Endothelial cell of umbilical vein (primary cell): ENCODE results near the gene PLEKHS1. TPM values are rescaled to one million over a fixed set of nuclear protein-coding genes. Genes with fewer than 3 reads are reported as not detected.

Experiments used
- BruUV-seq: library from RNA; stranded (reverse); fragments of 400-500 nt; replicated peaks from 2 replicates; lab custom pipeline; 2021; lab: Mats Ljungman, UMichigan
- CTCF ChIA-PET: fragments of 300-600, 350-600 bp; sonication (Branson Sonifier 250); formaldehyde crosslinking; loops from one replicate; lab custom pipeline; 2021; ENCODE audit warnings: antibody characterized with exemption, inconsistent platforms; lab: Charles Lee
- POLR2A ChIA-PET: fragments of 300-600, 350-600 bp; sonication (Branson Sonifier 250); formaldehyde crosslinking; loops from one replicate; lab custom pipeline; 2021; ENCODE audit warnings: antibody characterized with exemption, inconsistent platforms; lab: Charles Lee
- DNase-seq: peaks from one replicate; pipeline ENCODE4 v3.0.0-alpha.2; 2011; ENCODE audit warnings: low read depth, low spot score
- FAIRE-seq: peaks from 2 replicates; lab custom pipeline; 2011; peaks lifted over from hg19 to GRCh38; lab: Jason Lieb, UNC
- H2AFZ ChIP-seq: 2 replicates; pipeline ENCODE4 v1.6.0; 2012; ENCODE audit warnings: low read depth, low read length, control low read depth, inconsistent platforms
- H3K27ac ChIP-seq: 2 replicates; pipeline ENCODE4 v1.5.1; 2011; ENCODE audit warnings: low read depth, mild to moderate bottlenecking, control low read depth, low read length, moderate library complexity; ENCODE audit not compliant: insufficient read depth
- H3K27me3 ChIP-seq, 2 experiments: 2 replicates each; pipeline versions ENCODE4 v1.6.0 to v1.6.1; 2011; ENCODE audit warnings: low read length in 2 of 2, mixed read lengths in 1 of 2; ENCODE audit not compliant: control insufficient read depth in 2 of 2, insufficient read depth in 2 of 2
- H3K36me3 ChIP-seq, 2 experiments: 2 replicates in 1 of 2; 3 replicates in 1 of 2; pipeline ENCODE4 v1.5.1; 2011; ENCODE audit warnings: low read length in 2 of 2, mild to moderate bottlenecking in 1 of 2, moderate library complexity in 1 of 2; ENCODE audit not compliant: control insufficient read depth in 2 of 2, insufficient read depth in 2 of 2; ENCODE audit errors: extremely low read depth in 1 of 2
- H3K4me1 ChIP-seq: 3 replicates; pipeline ENCODE4 v1.5.1; 2011; ENCODE audit warnings: mild to moderate bottlenecking, low read length; ENCODE audit not compliant: control insufficient read depth, insufficient read depth; ENCODE audit errors: extremely low read depth
- H3K4me2 ChIP-seq: 2 replicates; pipeline ENCODE4 v1.6.1; 2011; ENCODE audit warnings: low read length, control low read depth, mixed read lengths; ENCODE audit not compliant: insufficient read depth
- H3K4me3 ChIP-seq, 3 experiments: fragments of 200-600 bp in 1 of 3; sonication (generic), shearing (Covaris generic) in 1 of 3; replicated peaks in 1 of 3; 2 replicates each; pipeline ENCODE4 v1.5.1; 2011 to 2016; ENCODE audit warnings: control low read depth in 3 of 3, low read length in 3 of 3, mild to moderate bottlenecking in 2 of 3, inconsistent platforms in 1 of 3, low read depth in 1 of 3, moderate library complexity in 1 of 3; ENCODE audit not compliant: insufficient read depth in 1 of 3
- H3K79me2 ChIP-seq: 2 replicates; pipeline ENCODE4 v1.6.0; 2012; ENCODE audit warnings: low read length, inconsistent platforms; ENCODE audit not compliant: control insufficient read depth, insufficient read depth
- H3K9ac ChIP-seq: replicated peaks from 2 replicates; pipeline ENCODE3; 2011; ENCODE audit warnings: low read length, control low read depth; ENCODE audit not compliant: insufficient read depth; ENCODE audit errors: extremely low read depth
- H3K9me1 ChIP-seq: replicated peaks from 3 replicates; pipeline ENCODE4 v1.6.0; 2011; ENCODE audit warnings: mild to moderate bottlenecking, low read length; ENCODE audit not compliant: control insufficient read depth, insufficient read depth; ENCODE audit errors: extremely low read depth
- H3K9me3 ChIP-seq: replicated peaks from 2 replicates; pipeline ENCODE4 v1.5.1; 2012; ENCODE audit warnings: low read length, inconsistent platforms; ENCODE audit not compliant: control insufficient read depth, insufficient read depth
- H4K20me1 ChIP-seq: replicated peaks from 2 replicates; pipeline ENCODE3; 2011; ENCODE audit warnings: mild to moderate bottlenecking, low read length; ENCODE audit not compliant: control insufficient read depth, insufficient read depth; ENCODE audit errors: extremely low read depth
- EZH2 ChIP-seq: IDR thresholded peaks from 2 replicates; pipeline ENCODE4 v1.6.1; 2012; ENCODE audit warnings: borderline replicate concordance, low read depth, mild to moderate bottlenecking, moderate library complexity, low read length, inconsistent platforms; ENCODE audit not compliant: severe bottlenecking
- FOS ChIP-seq: IDR thresholded peaks from 2 replicates; pipeline ENCODE4 v1.6.1; 2011; ENCODE audit warnings: mild to moderate bottlenecking, low read length, moderate library complexity, borderline replicate concordance; ENCODE audit not compliant: insufficient read depth
- GATA2 ChIP-seq: IDR thresholded peaks from 2 replicates; pipeline ENCODE4 v1.7.0; 2011; ENCODE audit warnings: low read depth, mild to moderate bottlenecking, moderate library complexity, mixed read lengths, low read length; ENCODE audit not compliant: insufficient read length, insufficient read depth
- JUN ChIP-seq: IDR thresholded peaks from 2 replicates; pipeline ENCODE4 v1.6.1; 2011; ENCODE audit warnings: borderline replicate concordance, low read depth; ENCODE audit not compliant: insufficient read length, insufficient read depth
- MYC ChIP-seq: IDR thresholded peaks from one replicate; pipeline ENCODE4 v1.6.1; 2011; ENCODE audit warnings: mild to moderate bottlenecking, low read depth, low read length
- POLR2A ChIP-seq: IDR thresholded peaks from 2 replicates; pipeline ENCODE4 v1.6.1; 2012; ENCODE audit warnings: low read depth, mild to moderate bottlenecking, control low read depth, low read length
- POLR2AphosphoS5 ChIP-seq: IDR thresholded peaks from 2 replicates; pipeline ENCODE4 v1.6.1; 2012; ENCODE audit warnings: low read depth, mild to moderate bottlenecking, control low read depth, low read length, moderate library complexity; ENCODE audit not compliant: insufficient read depth
- dilution Hi-C: fragments of 300-500 bp; cut with MboI; formaldehyde crosslinking; loops from one replicate; pipeline ENCODE4 v1.15.0; 2019; ENCODE audit warnings: low sequenced_read_pairs; ENCODE audit not compliant: extremely low pct_ligation_motif_present
- intact Hi-C: fragments of 100-400 bp; cut with micrococcal nuclease; formaldehyde crosslinking; loops from one replicate; pipeline ENCODE4 v1.10.0; 2022
- polyA plus RNA-seq, 4 experiments: library from polyadenylated mRNA; depleted of rRNA in 3 of 4; stranded (reverse) in 3 of 4; unstranded in 1 of 4; fragments of >200 nt; gene quantifications; 2 replicates each; pipeline versions ENCODE4 v1.2.1 to v1.2.3, GENCODE V29; 2011 to 2012; ENCODE audit warnings: missing spikeins in 1 of 4
- total RNA-seq: library from RNA; stranded (reverse); gene quantifications from 2 replicates; pipeline ENCODE4 v1.2.3, GENCODE V29; 2021
- TF ChIP-seq, protein P1 (sequence below): IDR thresholded peaks from 2 replicates; pipeline ENCODE4 v1.6.1; 2011; ENCODE audit not compliant: insufficient read depth, insufficient read length
- TF ChIP-seq, protein P2 (sequence below), 2 donors: IDR thresholded peaks; 1 replicate in 1 of 2; 2 replicates in 1 of 2; pipeline ENCODE4 v1.5.1; 2011; ENCODE audit warnings: low read length in 2 of 2, mild to moderate bottlenecking in 2 of 2, moderate library complexity in 2 of 2, control low read depth in 1 of 2, inconsistent platforms in 1 of 2, low read depth in 1 of 2; ENCODE audit not compliant: insufficient read depth in 1 of 2; ENCODE audit errors: extremely low read depth in 1 of 2

PLEKHS1 gene
- total and polyA plus RNA-seq, 2 donors (not counting 3 experiments of a cell fraction or from before 2014, with no cell fraction given) = not detected

DNA sequence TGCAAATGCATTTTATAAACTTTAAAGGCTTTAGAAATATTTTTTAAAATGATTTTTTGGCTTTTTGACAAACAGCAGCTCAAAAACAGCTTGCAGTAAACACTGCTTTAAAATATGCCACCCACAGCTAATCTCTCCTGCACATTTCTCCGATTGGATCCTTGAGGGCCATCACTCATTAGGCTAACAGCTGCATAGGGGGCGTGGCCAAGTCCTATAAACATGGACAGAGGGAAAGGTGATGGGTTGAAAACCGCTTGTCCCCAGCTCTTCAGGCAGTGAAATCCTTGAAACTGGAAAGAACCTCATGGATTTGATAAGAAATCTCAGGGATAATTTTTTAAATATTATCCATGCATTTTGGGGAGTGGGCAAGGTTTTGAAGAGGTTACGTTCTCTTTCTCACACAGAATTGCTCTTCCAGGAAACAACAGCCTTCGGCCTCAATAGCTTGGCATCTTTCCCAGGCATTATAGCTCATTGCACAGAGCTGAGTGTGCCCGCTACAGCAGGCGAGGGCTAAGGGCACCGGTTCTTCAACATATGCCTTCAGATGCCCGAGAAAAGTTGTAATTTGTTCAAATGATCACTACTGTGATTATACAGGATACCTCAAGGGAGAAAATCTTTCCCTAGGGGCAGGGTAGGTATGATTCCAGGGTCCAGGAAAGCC, 1.7 kb downstream of the PLEKHS1 start:
- POLR2A ChIA-PET = no interaction called here

More for the DNA sequence above, 1.7 kb downstream of the PLEKHS1 start:
- no peak overlapping the region for H2AFZ ChIP-seq
- peak overlapping the region; percentile 50 for H3K4me2 ChIP-seq
- H3K9ac ChIP-seq = no peak overlapping the region
- H3K4me3 ChIP-seq = no peak overlapping the region
- no peaks in the 10 kb centered on the region for H4K20me1 ChIP-seq
- peaks cover 0 to 2% of the 10 kb centered on the region in 2 experiments for H3K27me3 ChIP-seq
- BruUV-seq = no TSS peak
- TF ChIP-seq POLR2AphosphoS5 (no peak), MYC (no peak), GATA2 (no peak), EZH2 (no peak), POLR2A (no peak), FOS (no peak), JUN (no peak)
- TF ChIP-seq, protein P1, sequence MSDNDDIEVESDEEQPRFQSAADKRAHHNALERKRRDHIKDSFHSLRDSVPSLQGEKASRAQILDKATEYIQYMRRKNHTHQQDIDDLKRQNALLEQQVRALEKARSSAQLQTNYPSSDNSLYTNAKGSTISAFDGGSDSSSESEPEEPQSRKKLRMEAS = no peak
- TF ChIP-seq, protein P2, sequence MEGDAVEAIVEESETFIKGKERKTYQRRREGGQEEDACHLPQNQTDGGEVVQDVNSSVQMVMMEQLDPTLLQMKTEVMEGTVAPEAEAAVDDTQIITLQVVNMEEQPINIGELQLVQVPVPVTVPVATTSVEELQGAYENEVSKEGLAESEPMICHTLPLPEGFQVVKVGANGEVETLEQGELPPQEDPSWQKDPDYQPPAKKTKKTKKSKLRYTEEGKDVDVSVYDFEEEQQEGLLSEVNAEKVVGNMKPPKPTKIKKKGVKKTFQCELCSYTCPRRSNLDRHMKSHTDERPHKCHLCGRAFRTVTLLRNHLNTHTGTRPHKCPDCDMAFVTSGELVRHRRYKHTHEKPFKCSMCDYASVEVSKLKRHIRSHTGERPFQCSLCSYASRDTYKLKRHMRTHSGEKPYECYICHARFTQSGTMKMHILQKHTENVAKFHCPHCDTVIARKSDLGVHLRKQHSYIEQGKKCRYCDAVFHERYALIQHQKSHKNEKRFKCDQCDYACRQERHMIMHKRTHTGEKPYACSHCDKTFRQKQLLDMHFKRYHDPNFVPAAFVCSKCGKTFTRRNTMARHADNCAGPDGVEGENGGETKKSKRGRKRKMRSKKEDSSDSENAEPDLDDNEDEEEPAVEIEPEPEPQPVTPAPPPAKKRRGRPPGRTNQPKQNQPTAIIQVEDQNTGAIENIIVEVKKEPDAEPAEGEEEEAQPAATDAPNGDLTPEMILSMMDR (IDR thresholded peaks at IDR 0.05; ENCODE audit: extremely low read depth in 1 of 2, insufficient read depth in 1 of 2, low read depth in 1 of 2, low read length in 2 of 2) = no peak
- intact Hi-C loops (no loop called here), dilution Hi-C loops (no loop called here)
- no peaks in the 10 kb centered on the region for H3K9me1 ChIP-seq
- no peaks in the 10 kb centered on the region for H3K79me2 ChIP-seq
- no peak overlapping the region for H3K27ac ChIP-seq
- no peaks in the 10 kb centered on the region for H3K4me1 ChIP-seq
- CTCF ChIA-PET = interaction anchor here (0.6 to 1.5 kb wide), 3 partner anchors 15 to 592 kb away, joined by 3 read pairs; no protein-coding TSS in a partner anchor
- H3K9me3 ChIP-seq = no peaks in the 10 kb centered on the region
- no peaks in the 10 kb centered on the region for H3K36me3 ChIP-seq
- FAIRE-seq = peak; percentile 26
- peak; percentile 73 for DNase-seq
